Measurements from ENCODE around the gene EMP1.

The EMP1 gene

DNA sequence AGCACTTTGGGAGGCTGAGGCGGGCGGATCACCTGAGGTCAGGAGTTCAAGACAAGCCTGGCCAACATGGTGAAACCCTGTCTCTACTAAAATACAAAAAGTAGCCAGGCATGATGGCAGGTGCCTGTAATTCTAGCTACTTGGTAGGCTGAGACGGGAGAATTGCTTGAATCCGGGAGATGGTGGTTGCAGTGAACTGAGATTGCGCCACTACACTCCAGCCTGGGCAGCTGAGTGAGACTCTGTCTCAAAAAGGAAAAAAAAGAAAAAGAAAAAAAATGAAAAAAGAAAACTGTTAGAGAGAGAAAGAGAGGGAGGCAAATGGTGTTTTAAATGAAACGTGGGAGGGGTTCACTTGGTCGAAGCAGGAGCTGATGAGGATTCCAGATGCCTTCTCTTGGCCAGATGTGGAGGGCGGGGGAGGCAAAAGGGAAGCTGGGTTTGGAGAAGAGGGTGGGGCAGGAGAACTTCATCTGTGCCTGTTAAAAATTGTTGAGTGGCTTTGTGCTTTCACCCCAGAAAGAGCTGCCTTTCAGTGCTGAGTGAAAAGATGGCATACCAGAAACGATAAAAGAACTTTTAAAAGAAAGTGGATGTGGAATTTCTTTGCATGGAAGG is 1.1 kb downstream of the EMP1 start:
- no peak for DNase-seq (ENCODE audit: low read depth)

DNA sequence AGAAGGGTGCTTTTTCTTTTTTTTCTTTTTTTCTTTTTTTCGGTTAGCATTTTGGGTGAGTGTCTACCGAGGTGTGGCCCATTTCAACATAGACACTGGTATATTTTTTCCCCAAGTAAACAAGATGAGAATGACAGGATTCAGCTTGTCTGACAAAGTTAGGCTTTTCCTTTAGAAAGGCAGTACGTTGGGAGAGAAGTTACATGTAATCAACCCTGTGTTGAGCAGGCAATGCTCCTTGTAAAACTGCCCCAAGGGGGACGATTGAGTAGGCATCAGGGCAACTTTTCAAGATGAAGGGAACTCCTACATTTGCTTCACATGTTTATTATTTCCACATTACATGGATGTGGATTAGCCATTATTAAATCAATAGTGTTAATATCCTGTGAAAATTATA is 1.7 kb downstream of the EMP1 start:
- no peak for DNase-seq (ENCODE audit: low read depth)

DNA sequence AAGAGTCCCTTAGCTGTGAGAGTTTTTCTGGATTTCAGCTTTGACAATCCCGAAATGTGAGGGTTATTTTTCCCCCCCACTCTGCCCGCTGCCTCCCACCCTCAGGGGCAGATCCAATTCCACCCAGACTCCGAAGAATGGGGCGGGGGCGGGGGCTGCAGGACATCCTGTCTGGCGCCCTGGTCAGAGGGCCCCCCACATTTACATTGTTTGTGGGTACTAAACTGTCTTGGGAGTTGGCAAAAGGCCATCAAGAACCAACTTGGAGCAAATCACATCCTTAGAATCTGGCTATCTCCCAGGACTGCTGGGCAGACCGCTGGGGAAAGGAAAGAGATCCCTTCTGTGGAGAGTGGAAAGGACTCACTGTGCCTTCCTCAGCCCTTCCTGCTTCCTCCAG is 2.4 kb downstream of the EMP1 start:
- no peak for DNase-seq (ENCODE audit: low read depth)

DNA sequence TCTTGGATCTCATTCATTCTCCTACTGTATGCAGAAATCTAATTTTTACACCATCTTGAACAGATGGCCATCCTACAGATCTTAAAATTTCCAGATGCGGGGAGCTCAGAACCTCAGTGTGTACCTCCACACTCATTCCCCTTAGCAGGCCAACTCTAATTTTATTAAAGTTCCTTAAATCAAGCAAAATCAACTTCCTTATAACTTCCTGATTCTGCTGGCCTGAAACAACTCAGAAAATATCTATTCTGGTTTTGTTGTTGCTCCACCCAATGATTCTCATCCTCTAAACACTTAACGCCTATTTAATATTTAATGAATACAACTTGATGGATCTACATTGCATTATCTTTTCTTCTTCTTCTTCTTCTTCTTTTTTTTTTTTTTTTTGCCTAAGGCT is 3.1 kb downstream of the EMP1 start:
- no peak for DNase-seq (ENCODE audit: low read depth)

DNA sequence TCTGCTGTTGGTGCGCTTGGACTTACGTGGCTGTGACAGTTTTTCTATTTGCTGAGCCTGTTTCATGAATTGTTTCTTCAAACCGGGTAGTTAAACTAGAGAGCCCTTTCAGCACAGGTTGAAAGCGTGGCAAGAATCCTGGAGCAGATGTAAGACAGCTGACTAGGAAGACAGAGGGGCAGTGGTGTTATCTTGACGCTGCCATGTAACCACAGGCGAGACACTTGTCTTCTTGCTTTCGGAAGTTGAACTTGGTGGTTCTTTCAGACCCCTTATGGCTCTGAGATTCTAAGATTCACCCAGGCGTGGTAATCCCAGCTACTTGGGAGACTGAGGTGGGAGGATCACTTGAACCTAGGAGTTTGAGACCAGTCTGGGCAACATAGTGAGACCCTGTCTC is 4.3 kb downstream of the EMP1 start:
- DNase-seq (ENCODE audit: low read depth): no peak

DNA sequence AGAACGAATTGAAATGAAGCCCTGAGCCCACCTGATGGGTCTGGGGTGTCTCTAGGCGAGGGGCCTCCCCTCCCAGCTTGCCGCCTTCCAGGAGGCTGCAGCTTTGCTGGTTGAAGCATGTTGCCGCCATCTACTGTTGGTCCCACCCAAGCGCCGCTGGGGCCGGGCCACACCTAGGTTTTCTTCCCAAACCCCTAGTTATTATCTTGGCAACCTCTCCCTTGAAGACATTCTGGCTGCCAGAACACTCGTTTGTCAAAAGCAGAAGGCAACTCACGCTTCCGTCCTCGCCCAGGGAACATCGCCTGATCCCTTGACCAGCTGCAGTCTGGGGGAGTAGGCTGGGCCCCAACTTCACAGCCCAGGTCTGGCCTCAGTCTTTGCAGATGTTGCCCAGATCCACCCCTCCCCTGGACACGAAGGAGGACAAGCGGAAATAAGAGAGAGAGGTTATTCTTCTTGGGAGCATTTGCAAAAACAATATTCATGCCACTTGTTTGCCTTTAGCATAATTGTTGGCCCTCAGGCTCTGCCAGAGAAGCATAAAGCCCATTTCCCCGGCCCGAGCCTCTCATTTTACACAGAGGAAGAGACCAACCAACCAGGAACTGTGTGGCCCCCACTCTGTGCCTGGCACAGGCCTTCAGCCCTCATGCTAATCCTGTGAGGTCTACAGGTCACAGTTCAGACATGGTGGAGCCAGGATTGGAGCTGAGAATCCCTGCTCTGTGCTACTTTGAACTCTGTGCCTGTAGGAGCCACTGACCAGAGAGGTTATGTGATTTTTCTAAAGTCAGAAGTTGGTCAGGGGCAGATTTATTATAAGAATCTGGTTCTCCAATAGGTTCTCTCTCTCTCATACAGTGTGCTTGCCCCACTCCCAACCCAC is 6.8 kb downstream of the EMP1 start:
- DNase-seq (ENCODE audit: low read depth): no peak

DNA sequence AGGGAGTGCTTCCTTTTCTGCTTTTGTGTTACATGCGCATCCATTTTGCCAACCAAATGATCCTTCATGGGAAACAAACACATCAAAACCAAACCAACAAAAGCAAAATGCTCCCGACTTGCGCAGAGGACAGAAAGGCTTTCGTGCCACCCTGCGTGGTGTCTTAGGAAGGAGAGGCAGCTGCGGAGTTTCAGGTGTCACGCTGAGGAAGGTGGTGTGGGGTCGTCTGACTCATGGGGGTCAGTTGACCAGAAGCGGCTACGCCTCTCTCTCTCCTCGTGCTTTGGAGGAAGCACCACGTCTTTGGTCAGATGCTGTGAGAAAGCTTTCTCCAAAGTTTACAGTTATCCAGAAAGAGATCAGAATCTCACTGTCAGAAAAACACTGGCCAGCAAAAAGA is 7.9 kb downstream of the EMP1 start:
- DNase-seq (ENCODE audit: low read depth): no peak

DNA sequence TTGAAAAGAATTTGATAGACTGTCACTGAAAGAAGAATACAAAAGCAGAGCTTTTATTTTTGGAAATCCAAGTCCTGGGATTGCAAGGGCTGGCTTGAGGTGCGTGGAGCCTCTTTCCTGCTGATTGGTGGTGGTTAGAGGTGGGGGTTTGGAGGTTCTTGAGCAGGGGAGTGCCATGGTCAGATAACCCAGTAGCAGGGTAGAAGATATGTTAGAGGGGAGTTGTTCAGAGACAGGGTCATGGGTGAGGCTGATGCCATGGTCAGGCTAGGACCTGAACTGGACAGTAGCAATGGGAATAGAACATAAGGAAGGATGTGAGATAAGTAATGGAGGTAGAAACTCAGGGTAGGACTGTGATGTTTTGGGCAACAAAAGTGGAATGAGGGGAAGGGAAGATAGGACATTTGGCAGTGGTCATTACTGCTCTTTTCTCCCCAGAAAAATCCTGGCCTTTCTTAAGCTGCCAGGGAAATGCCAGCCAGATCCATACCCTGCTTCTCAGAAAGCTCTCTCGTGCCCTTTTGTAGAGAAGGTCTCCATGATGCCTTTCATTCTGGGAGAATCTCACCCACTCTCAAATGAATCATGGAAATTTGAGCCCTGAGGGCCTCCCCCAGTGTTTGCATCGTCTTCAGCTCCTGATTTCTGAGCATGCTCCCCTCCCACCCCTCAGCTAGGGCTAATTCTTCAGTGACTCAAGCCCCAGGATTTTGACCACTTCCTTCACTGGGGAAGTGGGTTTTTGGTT is 9.5 kb downstream of the EMP1 start:
- no peak for DNase-seq (ENCODE audit: low read depth)

DNA sequence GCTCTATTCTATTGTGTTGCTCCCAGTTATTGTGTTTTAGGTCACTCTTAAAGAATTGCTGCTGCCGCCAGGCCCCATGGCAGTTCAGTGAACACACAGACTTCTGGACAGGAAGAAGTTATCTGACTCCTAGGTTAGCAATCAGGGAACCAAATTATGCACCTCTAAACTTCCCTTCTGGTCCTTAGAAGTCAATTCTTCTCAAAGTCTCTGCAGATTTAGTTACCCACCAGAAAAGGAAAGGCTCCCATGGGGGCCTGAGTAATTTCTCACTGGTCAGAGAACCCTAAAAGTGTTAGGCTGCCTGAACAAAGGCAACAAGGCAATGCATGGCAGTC is 10.0 kb downstream of the EMP1 start:
- DNase-seq (ENCODE audit: low read depth): no peak

DNA sequence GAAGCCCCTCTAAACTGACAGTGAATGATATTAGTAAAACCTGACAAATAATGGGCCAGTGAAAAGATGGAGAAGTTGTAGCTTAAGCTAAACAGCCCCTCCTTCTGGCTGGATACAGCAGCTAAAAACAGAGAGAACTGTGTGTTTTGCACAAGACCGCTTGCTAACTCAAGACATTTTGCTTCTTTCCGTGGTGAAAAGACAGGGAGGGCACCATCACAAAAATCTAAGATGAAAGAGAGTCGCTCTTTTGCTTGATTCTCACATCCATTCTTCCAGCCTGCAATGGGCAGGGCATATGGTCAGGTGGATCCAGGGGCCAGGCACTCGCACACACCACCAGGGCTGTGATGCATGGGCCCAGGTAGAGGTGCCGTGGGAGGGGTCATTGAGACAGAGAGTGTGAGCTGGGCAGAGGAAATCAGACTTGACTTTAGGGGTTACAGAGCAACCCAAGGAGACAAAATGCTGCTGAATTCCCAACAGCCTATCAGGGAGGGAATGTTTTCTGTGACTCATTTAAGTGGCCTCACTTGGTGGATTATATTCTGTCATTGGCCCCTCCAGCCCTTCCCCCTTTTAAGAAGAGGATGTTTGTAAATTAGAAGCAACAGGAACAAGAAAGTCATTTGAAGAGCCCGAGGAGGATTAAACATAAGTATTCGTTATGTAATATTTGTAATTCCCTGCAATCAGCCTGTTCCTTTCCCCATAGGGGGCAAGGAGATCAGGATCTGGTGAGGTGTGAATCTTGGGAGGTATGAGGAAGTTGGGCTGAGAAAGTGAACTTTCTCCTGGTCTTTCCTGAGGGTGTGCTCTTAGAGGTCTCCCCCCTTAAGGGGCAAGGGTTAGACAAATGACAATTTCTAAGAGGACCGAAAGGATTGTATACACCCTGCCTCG is 12.3 kb downstream of the EMP1 start:
- no peak for DNase-seq (ENCODE audit: low read depth)

DNA sequence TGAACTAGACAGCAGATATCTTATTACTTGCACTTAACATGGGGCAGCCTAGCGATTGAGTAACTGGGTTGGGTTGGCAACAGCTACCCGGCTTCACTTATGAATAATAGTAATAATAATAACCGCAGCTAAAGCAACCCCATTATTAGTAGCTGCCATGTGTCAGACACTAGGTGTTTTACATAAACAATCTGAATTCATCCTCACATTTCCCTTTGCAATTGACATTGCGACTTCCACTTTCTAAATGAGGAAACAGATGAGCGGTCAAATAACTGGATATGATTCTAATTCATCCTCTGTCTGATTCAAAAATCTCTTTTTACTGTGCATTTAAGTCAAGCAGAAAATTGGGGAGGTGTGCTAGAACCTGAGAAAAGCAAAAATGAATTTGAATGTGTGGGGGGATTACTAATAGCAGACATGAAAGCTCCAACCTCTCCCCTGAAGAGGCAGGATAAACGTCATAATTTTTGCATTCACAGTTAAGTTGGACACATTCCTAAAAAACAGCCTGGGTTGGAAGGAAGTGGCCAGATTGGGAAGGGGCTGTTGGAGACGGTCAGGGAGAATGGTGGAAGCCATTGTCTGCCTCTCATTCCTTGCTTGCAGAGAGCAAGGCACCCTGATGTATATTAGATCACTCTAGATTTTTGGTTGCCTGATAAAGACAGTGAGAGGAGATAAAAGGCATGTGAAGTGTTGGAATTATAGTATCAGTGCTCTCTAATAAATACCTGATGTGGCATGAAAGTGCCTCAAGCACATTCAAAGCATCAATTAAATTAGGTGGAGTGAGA is 13.1 kb downstream of the EMP1 start:
- DNase-seq (ENCODE audit: low read depth): no peak

DNA sequence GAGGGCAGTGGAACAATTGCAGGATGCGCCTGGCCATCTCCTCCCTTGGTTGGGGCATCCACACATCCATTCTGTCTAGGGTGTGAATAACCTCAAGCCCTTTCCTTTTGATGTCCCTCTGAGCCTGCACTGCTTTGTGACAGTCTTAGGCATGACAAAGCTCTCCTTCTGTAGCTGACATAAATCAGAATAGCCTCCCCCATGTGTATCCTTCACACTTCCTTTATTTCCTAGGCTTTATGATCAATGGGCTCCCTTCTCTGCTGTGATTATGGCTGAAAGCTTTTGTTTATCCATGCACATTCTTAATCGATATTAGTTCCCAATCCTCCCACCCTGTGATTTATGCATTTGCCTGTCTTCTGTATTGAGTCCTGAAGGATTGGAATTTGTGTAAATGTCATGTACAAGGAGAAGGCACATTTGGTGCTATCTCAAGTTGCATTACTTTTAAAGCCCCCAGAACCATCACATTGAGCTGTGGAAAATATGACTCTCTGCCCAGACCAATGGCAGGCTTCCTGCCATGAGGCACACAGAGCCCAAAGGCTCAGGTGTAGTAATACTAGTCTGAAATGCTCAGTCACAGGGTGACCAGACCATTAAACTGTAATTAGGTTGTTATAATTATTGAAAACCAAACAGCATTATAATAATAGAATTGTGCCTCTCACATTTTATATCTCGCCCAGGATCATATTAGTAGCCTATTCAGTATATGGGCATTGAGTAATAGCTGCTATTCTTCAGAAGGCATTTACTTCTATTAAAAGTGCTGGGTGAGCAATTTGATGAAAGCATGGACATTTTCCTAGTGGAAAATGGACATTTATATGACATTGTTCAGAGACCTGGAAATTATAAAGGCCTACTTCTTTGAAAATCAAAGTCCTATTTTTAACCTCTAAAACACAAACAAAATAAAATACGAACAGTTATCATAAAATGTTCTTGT is 14.0 kb downstream of the EMP1 start:
- no peak for DNase-seq (ENCODE audit: low read depth)

DNA sequence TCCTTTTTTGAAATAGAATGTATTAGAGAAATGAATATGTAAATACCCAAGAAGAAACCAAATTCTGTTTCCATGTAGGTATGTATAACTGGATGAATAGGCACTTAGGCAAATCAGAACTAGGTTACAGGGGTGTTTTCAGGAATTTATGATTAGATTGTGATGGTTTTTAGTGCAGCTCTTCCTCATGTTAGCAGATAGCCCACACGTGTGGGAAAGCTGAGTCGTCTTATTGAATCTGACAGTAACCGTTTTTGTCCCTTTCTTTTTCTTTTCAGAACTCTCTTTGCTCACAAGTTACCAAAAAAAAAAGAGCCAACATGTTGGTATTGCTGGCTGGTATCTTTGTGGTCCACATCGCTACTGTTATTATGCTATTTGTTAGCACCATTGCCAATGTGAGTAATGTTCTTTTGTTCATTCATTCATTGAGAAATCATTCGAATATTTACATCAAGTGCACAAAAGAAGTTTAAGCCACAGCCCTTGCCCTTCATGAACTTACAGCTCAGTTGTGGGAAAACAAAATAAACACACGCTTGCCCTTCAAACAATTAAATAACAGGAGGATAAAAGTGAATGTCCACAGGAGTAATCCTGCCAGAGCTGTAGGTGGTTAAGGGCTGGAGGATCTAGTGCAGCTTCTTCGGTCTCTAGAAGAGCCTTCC is 14.8 kb downstream of the EMP1 start:
- no peak for DNase-seq (ENCODE audit: low read depth)

DNA sequence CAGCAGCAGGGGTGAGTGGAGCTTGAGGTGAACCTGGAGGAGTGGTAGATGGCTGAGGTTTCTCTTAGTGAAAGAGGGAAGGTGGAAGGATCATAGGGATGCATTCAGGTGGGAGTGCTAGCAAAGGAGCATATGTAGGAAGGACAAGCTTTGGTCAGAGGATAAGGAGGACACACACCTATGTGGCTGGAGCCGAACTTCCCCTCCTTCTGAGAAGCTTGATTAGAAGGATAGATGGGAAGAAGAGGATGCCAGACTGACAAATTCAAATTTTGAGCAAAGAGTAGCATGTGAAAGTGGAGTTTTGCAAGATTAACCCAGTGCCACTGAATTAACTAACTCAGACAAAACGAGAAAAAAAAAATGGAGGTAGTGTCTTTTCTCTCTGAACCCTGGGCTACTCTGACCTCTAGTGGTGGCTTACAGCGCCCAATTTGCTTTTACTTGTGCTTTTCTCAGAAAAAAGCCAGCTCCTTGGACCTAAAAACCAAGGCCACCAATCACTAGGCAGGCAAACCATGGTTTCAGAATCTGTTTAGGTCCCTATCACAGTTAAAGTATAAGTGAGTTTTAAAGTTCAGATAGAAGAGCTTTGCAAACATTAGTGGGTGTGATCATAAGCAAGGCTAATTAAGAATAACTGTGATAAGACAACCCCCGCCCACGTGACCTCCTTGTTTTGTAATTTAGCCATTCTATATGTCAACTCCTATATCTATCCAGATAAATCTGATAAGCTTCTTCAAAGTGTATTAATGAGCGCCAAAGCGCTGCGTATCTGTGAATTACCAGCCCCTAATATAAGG is 15.5 kb downstream of the EMP1 start:
- peak; percentile 43 for DNase-seq (ENCODE audit: low read depth)

DNA sequence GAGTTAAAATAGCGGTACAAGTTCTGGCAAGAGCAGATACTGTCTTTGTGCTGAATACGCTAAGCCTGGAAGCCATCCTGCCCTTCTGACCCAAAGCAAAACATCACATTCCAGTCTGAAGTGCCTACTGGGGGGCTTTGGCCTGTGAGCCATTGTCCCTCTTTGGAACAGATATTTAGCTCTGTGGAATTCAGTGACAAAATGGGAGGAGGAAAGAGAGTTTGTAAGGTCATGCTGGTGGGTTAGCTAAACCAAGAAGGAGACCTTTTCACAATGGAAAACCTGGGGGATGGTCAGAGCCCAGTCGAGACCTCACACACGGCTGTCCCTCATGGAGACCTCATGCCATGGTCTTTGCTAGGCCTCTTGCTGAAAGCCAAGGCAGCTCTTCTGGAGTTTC is 18.5 kb downstream of the EMP1 start:
- DNase-seq (ENCODE audit: low read depth): no peak

DNA sequence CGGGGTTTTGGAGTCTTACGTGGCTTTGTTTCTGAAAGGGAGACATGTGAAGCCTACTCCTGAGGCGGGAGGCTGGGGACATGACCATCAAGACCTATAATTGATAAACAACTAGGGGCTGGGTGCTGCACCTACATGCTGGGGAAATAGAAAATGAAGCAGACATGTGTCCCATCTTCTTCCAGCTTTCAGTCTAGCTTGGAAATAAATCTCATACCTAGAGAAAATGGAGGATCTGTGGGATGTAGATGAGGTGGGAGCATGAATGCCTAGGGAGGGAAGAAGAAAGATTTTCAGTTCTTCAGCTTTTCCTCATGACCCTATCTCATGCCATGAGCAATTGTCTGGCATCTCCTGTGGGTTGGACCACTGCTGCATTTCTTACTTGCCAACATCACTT is 22.1 kb downstream of the EMP1 start:
- DNase-seq (ENCODE audit: low read depth): no peak

DNA sequence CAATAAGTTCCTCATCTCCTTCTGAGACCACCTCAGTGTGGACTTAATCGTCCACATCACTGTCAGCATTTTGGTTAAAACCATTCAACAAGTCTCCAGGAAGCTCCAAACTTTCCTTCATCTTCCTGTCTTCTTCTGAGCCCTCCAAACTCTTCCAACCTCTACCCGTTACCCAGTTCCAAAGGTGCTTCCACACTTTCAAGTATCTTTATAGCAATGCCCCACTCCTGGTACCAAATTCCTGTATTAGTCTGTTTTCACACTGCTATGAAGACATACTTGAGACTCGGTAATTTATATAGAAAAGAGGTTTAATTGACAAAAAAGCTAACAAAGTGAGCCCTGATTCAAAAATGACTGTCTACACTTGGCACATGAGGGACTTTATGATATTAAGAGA is 22.8 kb downstream of the EMP1 start:
- DNase-seq (ENCODE audit: low read depth): no peak

DNA sequence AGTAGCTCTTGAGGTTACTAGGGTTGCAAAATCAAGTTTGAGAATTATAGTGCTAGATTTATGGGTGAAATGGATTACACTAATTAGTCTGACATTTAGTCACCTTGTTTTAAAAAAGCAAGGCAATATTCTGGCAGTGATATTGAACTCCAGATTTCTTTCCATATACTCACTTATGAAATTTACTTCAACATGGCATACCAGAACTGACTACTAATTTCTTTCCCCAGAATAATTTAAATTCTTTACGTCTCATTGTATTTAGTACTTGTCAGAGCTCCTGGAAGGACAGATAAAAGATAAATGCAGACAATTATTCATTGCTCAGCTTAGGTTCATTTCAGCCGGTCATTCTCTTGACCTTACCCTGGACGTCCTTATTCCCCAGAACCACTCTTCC is 24.3 kb downstream of the EMP1 start:
- DNase-seq (ENCODE audit: low read depth): no peak

DNA sequence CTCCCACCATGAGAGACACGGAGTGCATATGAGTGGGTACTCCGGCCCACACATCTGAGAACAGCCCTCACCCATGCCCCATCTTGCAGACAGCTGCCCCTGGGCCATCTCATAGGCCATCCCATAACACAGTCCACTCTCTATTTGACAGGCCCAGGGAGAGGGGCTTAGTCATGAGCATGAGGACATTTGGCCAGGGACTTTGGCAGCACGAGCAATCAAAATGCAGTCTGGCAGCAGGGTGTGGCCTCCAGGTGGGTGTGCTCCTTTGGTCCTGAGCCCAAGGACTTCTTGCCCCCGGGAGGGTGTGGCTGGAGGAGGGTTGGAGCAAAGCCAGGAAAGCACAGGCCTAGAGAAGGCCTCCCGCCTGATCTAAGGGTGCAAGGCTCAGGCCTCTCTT is 25.6 kb downstream of the EMP1 start:
- DNase-seq (ENCODE audit: low read depth): no peak
